ENCODE results near the gene GID4. TPM values are rescaled to one million over a fixed set of nuclear protein-coding genes. Genes with fewer than 3 reads are reported as not detected.

GID4 gene
- total RNA-seq, 1 donor from 2014 or later = 8.2 TPM

- no peak for TF ChIP-seq CTCF (IDR thresholded peaks at IDR 0.05; ENCODE audit: partially characterized antibody, unreplicated experiment)
- H3K36me3 Mint-ChIP-seq (ENCODE audit: unreplicated experiment) = no peaks in the 10 kb centered on the region
- peaks cover 4% of the 10 kb centered on the region for H3K27me3 Mint-ChIP-seq (ENCODE audit: unreplicated experiment)
- H3K4me1 Mint-ChIP-seq (ENCODE audit: low read depth, unreplicated experiment) = peaks cover 6% of the 10 kb centered on the region
- peak within 1 kb of the TSS; percentile 67 for H3K27ac Mint-ChIP-seq (ENCODE audit: unreplicated experiment)
- peak within 1 kb of the TSS; percentile 98 for H3K4me3 Mint-ChIP-seq (ENCODE audit: unreplicated experiment)
- peaks cover 5% of the 10 kb centered on the region for H3K9me3 Mint-ChIP-seq (ENCODE audit: unreplicated experiment)
- DNase-seq = peak; percentile 96
These were observed 48.6 kb downstream of the GID4 start, which contains the start of gene DRG2 for GRCh38 chr17:18087610-18088491. TSS of gene DRG2 (plus strand) at chr17:18087948. CDS start at chr17:18088024, 76 bp downstream.

GRCh38 chr17:18089613-18090012 is 50.4 kb downstream of the GID4 start:
- peaks cover 4% of the 10 kb centered on the region for H3K27me3 Mint-ChIP-seq (ENCODE audit: unreplicated experiment)
- peak overlapping the region; percentile 45 for H3K4me3 Mint-ChIP-seq (ENCODE audit: unreplicated experiment)
- H3K27ac Mint-ChIP-seq (ENCODE audit: unreplicated experiment) = no peak overlapping the region
- no peak for DNase-seq
- no peak for TF ChIP-seq CTCF (IDR thresholded peaks at IDR 0.05; ENCODE audit: partially characterized antibody, unreplicated experiment)
- peaks cover 5% of the 10 kb centered on the region for H3K9me3 Mint-ChIP-seq (ENCODE audit: unreplicated experiment)
- peaks cover 5% of the 10 kb centered on the region for H3K36me3 Mint-ChIP-seq (ENCODE audit: unreplicated experiment)
- peaks cover 10% of the 10 kb centered on the region for H3K4me1 Mint-ChIP-seq (ENCODE audit: low read depth, unreplicated experiment)

GRCh38 chr17:18093616-18094408 is 54.6 kb downstream of the GID4 start:
- H3K4me3 Mint-ChIP-seq (ENCODE audit: unreplicated experiment) = no peak overlapping the region
- peaks cover 5% of the 10 kb centered on the region for H3K36me3 Mint-ChIP-seq (ENCODE audit: unreplicated experiment)
- peaks cover 3% of the 10 kb centered on the region for H3K4me1 Mint-ChIP-seq (ENCODE audit: low read depth, unreplicated experiment)
- H3K27ac Mint-ChIP-seq (ENCODE audit: unreplicated experiment) = no peak overlapping the region
- H3K27me3 Mint-ChIP-seq (ENCODE audit: unreplicated experiment) = peaks cover 4% of the 10 kb centered on the region
- no peak for DNase-seq
- no peaks in the 10 kb centered on the region for H3K9me3 Mint-ChIP-seq (ENCODE audit: unreplicated experiment)
- TF ChIP-seq CTCF (IDR thresholded peaks at IDR 0.05; ENCODE audit: partially characterized antibody, unreplicated experiment) = peak; percentile 24

GRCh38 chr17:18094409-18094807 is 55.2 kb downstream of the GID4 start:
- no peak overlapping the region for H3K4me3 Mint-ChIP-seq (ENCODE audit: unreplicated experiment)
- H3K4me1 Mint-ChIP-seq (ENCODE audit: low read depth, unreplicated experiment) = peaks cover 3% of the 10 kb centered on the region
- no peak for DNase-seq
- TF ChIP-seq CTCF (IDR thresholded peaks at IDR 0.05; ENCODE audit: partially characterized antibody, unreplicated experiment) = no peak
- H3K36me3 Mint-ChIP-seq (ENCODE audit: unreplicated experiment) = peaks cover 5% of the 10 kb centered on the region
- peaks cover 3% of the 10 kb centered on the region for H3K27me3 Mint-ChIP-seq (ENCODE audit: unreplicated experiment)
- H3K27ac Mint-ChIP-seq (ENCODE audit: unreplicated experiment) = no peak overlapping the region
- H3K9me3 Mint-ChIP-seq (ENCODE audit: unreplicated experiment) = no peaks in the 10 kb centered on the region

Data from glutamatergic neuron (in vitro differentiated cells).